GM19463 (cell line): ENCODE data around the gene CLTCL1.
A peak's percentile ranks its signal among the peaks of the same experiment; 100 is the strongest.
"Not testable (repeated sequence)": the region's sequence is repeated elsewhere in the genome, so short reads cannot be mapped to it uniquely, and the experiment has no call there.

Experiments
- ATAC-seq: cut with Tn5 transposase; IDR thresholded peaks from one replicate; pipeline ENCODE4 v1.9.1; 2021; ENCODE audit warnings: mild to moderate bottlenecking, moderate library complexity; ENCODE audit not compliant: unreplicated experiment

The CLTCL1 gene

GRCh38 chr22:19291580-19292457 is at the start of gene CLTCL1:
CLTCL1 (minus strand) TSS chr22:19291719; CDS start chr22:19291641, 78 bp downstream.
- peak; percentile 48 for ATAC-seq

- no peak for ATAC-seq
Measured at GRCh38 chr22:19337137-19337536, 45.6 kb upstream of the CLTCL1 start.

GRCh38 chr22:19336133-19337075 is 44.9 kb upstream of the CLTCL1 start:
- ATAC-seq: no peak

- ATAC-seq: no peak
Measured at GRCh38 chr22:19331975-19332374, 40.5 kb upstream of the CLTCL1 start.

GRCh38 chr22:19331474-19331873 is 40.0 kb upstream of the CLTCL1 start:
- ATAC-seq: no peak

- no peak for ATAC-seq
Measured at GRCh38 chr22:19330865-19331418, 39.4 kb upstream of the CLTCL1 start.

- ATAC-seq: not testable (repeated sequence)
Measured at GRCh38 chr22:19330205-19330604, 38.7 kb upstream of the CLTCL1 start.

GRCh38 chr22:19329454-19329853 is 37.9 kb upstream of the CLTCL1 start:
- no peak for ATAC-seq

- no peak for ATAC-seq
Measured at GRCh38 chr22:19325296-19325948, 33.9 kb upstream of the CLTCL1 start.

GRCh38 chr22:19323420-19323819 is 31.9 kb upstream of the CLTCL1 start:
- ATAC-seq: not testable (repeated sequence)

- ATAC-seq: no peak
Measured at GRCh38 chr22:19321757-19322156, 30.2 kb upstream of the CLTCL1 start.

- ATAC-seq: not testable (repeated sequence)
Measured at GRCh38 chr22:19320136-19320535, 28.6 kb upstream of the CLTCL1 start.

GRCh38 chr22:19319281-19319680 is 27.8 kb upstream of the CLTCL1 start:
- no peak for ATAC-seq

GRCh38 chr22:19317865-19318264 is 26.3 kb upstream of the CLTCL1 start:
- ATAC-seq: no peak

GRCh38 chr22:19307872-19308271 is 16.4 kb upstream of the CLTCL1 start:
- ATAC-seq: no peak

- ATAC-seq: not testable (repeated sequence)
Measured at GRCh38 chr22:19306535-19306934, 15.0 kb upstream of the CLTCL1 start.

- no peak for ATAC-seq
Measured at GRCh38 chr22:19304547-19304946, 13.0 kb upstream of the CLTCL1 start.

GRCh38 chr22:19303785-19304184 is 12.3 kb upstream of the CLTCL1 start:
- ATAC-seq: no peak

- ATAC-seq: no peak
Measured at GRCh38 chr22:19295733-19296132, 4.2 kb upstream of the CLTCL1 start.

- ATAC-seq: no peak
Measured at GRCh38 chr22:19292458-19293230, 1.1 kb upstream of the CLTCL1 start.
